Activated T-helper 17 cell treated with anti-CD3 and anti-CD28 coated beads, Interleukin-2, amount 50 U/mL, for 72 hours (primary cell): ENCODE results near the gene SLC1A7. TPM values are rescaled to one million over a fixed set of nuclear protein-coding genes. Genes with fewer than 3 reads are reported as not detected.

Source experiments
- ATAC-seq: fragments of 150-1000 bp; cut with Tn5 transposase; replicated peaks from 2 replicates; pipeline ENCODE4 v1.10.0; 2021; ENCODE audit warnings: mild to moderate bottlenecking, moderate library complexity
- H3K27ac Mint-ChIP-seq: one replicate; pipeline ENCODE4 v1.8.0; 2022; ENCODE audit warnings: mixed read lengths
- H3K27me3 Mint-ChIP-seq: one replicate; pipeline ENCODE4 v1.8.0; 2022; ENCODE audit warnings: mixed read lengths
- H3K36me3 Mint-ChIP-seq: one replicate; pipeline ENCODE4 v1.8.0; 2022; ENCODE audit warnings: low read depth, mild to moderate bottlenecking, mixed read lengths
- H3K4me1 Mint-ChIP-seq: one replicate; pipeline ENCODE4 v1.8.0; 2022; ENCODE audit warnings: mixed read lengths
- H3K4me3 Mint-ChIP-seq: one replicate; pipeline ENCODE4 v1.8.0; 2022; ENCODE audit warnings: mild to moderate bottlenecking, mixed read lengths
- H3K9me3 Mint-ChIP-seq: one replicate; pipeline ENCODE4 v1.8.0; 2022; ENCODE audit warnings: mixed read lengths
- total RNA-seq, 2 donors: library from RNA; stranded (reverse); gene quantifications; one replicate each; pipeline ENCODE4 v1.2.3, GENCODE V29; 2022

SLC1A7 gene
- total RNA-seq, 2 donors from 2014 or later: not detected

GRCh38 chr1:53172426-53173128 is 30.1 kb upstream of the SLC1A7 start:
- Mint-ChIP-seq H3K4me3 (no peak overlapping the region), H3K36me3 (no peaks in the 10 kb centered on the region), H3K4me1 (peaks cover 7% of the 10 kb centered on the region), H3K9me3 (no peaks in the 10 kb centered on the region), H3K27ac (no peak overlapping the region), H3K27me3 (peaks cover 28% of the 10 kb centered on the region)
- ATAC-seq: no peak

GRCh38 chr1:53166912-53167311 is 24.5 kb upstream of the SLC1A7 start:
- Mint-ChIP-seq H3K9me3 (no peaks in the 10 kb centered on the region), H3K4me1 (no peaks in the 10 kb centered on the region), H3K36me3 (no peaks in the 10 kb centered on the region), H3K27me3 (peaks cover 17% of the 10 kb centered on the region), H3K27ac (no peak overlapping the region), H3K4me3 (no peak overlapping the region)
- no peak for ATAC-seq

GRCh38 chr1:53166366-53166765 is 23.9 kb upstream of the SLC1A7 start:
- no peaks in the 10 kb centered on the region for H3K4me1 Mint-ChIP-seq
- ATAC-seq: no peak
- H3K9me3 Mint-ChIP-seq: no peaks in the 10 kb centered on the region
- no peak overlapping the region for H3K27ac Mint-ChIP-seq
- no peak overlapping the region for H3K4me3 Mint-ChIP-seq
- H3K27me3 Mint-ChIP-seq: peaks cover 17% of the 10 kb centered on the region
- no peaks in the 10 kb centered on the region for H3K36me3 Mint-ChIP-seq

DNA sequence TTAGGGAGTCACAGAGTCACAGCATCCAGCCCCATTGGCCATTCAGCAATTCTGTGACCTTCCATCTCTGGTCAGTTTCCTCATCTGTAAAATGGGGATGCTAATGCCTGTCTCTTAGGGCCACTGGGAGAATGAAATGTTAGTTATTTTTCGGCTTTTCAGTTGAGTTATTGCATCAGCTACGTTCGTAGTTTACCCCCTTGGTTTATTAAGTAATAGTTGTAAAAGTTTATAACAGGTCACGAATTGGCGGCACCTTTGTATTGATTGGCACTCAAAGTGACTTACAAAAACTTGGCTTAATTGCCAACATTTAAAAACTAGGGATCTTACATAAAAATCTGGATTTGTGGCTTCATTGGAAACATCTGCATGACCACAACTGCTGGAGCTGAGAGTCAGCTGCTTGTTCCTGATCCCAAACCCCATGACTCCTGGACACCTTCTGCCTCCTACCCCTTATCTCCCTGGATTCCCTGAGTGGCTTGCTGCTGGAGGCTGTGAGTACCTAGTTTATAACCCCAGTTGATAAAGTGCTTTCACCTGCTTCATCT is 23.0 kb upstream of the SLC1A7 start:
- no peak overlapping the region for H3K4me3 Mint-ChIP-seq
- H3K27ac Mint-ChIP-seq: no peak overlapping the region
- H3K27me3 Mint-ChIP-seq: peaks cover 17% of the 10 kb centered on the region
- ATAC-seq: no peak
- no peaks in the 10 kb centered on the region for H3K4me1 Mint-ChIP-seq
- H3K36me3 Mint-ChIP-seq: no peaks in the 10 kb centered on the region
- no peaks in the 10 kb centered on the region for H3K9me3 Mint-ChIP-seq

DNA sequence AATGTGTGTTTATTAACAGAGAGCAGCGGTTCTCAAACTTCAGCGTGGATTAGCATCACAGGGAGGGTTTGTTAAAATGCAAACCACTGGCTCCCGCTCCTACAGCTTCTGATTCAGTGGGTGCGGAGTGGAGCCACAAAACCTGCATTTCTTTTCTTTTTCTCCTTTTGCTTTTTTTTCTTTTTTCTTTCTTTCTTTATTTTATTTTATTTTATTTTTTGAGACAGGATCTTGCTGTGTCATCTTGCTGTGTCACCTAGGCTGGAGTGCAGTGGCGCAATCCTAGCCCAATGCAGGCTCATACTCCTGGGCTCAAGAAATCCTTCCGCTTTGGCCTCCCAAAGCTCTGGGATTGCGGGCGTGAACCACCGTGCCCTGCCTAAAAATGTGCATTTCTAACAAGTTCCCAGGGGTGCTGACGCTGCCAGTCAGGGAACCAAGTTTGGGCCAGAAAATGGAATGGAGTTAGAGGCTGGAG is 20.9 kb upstream of the SLC1A7 start:
- H3K9me3 Mint-ChIP-seq: no peaks in the 10 kb centered on the region
- H3K4me3 Mint-ChIP-seq: no peak overlapping the region
- H3K27ac Mint-ChIP-seq: no peak overlapping the region
- H3K27me3 Mint-ChIP-seq: peaks cover 15% of the 10 kb centered on the region
- H3K36me3 Mint-ChIP-seq: no peaks in the 10 kb centered on the region
- H3K4me1 Mint-ChIP-seq: no peaks in the 10 kb centered on the region
- ATAC-seq: no peak

DNA sequence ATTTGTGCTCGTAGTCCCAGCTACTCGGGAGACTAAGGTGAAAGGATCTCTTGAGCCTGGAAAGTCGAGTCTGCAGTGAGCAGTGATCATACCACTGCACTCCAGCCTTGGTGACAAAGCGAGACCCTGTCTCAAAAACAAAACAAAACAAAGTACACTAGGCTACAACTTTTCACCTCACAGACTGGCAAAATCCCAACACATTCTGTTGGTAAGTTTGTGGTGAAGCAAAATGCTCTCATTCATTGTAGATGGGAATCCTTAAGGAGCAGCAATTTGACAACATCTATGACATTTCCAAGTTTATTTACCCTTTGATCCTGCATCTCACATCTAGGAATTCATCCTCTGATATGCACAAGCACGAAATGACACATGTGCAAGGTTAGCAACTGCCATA is 20.2 kb upstream of the SLC1A7 start:
- no peak overlapping the region for H3K4me3 Mint-ChIP-seq
- no peak for ATAC-seq
- no peaks in the 10 kb centered on the region for H3K4me1 Mint-ChIP-seq
- no peaks in the 10 kb centered on the region for H3K36me3 Mint-ChIP-seq
- H3K9me3 Mint-ChIP-seq: no peaks in the 10 kb centered on the region
- peaks cover 18% of the 10 kb centered on the region for H3K27me3 Mint-ChIP-seq
- no peak overlapping the region for H3K27ac Mint-ChIP-seq

DNA sequence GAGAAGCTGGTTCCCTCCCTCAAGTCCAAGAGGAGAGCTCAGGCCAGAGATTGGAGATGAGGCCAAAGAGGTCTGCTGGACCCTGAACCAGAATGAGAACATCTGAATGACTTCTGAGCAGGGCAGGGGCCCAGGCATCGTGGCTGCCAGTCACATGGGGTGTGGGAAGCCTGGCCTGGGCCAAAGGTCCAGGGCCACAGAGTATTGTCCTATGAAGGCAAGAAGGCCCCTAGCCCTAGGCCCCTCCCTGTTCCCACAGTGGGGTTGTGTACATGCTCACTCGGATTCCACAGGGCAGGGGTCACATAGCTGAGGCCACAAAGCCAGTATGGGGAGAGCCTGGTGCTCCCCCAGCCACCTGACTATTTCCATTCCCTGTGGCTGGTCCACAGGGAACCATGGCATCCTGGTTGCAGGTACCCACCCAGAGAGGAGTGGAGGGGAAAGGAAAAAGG is 18.5 kb upstream of the SLC1A7 start:
- Mint-ChIP-seq H3K27me3 (peaks cover 18% of the 10 kb centered on the region), H3K4me1 (no peaks in the 10 kb centered on the region), H3K36me3 (no peaks in the 10 kb centered on the region), H3K9me3 (no peaks in the 10 kb centered on the region), H3K27ac (no peak overlapping the region), H3K4me3 (no peak overlapping the region)
- no peak for ATAC-seq

GRCh38 chr1:53158900-53159299 is 16.5 kb upstream of the SLC1A7 start:
- no peak for ATAC-seq
- Mint-ChIP-seq H3K27ac (no peak overlapping the region), H3K4me3 (no peak overlapping the region), H3K9me3 (no peaks in the 10 kb centered on the region), H3K4me1 (no peaks in the 10 kb centered on the region), H3K36me3 (no peaks in the 10 kb centered on the region), H3K27me3 (peaks cover 16% of the 10 kb centered on the region)

DNA sequence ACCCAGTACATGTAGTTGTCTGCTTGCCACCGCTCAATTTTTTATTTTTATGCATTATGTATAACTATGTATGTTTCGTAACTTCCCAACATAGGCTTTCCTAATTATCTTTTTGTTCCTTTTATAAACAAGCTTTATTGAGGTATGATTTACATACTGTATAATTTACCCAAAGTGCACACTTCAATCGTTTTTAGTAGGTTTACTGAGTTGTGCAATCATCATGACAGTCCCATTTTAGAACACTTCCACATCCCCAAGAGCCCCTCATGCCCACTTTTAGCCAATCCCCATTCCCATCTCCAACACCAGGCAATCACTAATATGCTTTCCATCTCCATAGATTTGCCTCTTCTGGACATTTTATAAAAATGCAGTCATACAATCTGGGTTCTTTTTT is 14.3 kb upstream of the SLC1A7 start:
- no peak overlapping the region for H3K4me3 Mint-ChIP-seq
- ATAC-seq: no peak
- no peaks in the 10 kb centered on the region for H3K9me3 Mint-ChIP-seq
- H3K27me3 Mint-ChIP-seq: peaks cover 10% of the 10 kb centered on the region
- no peak overlapping the region for H3K27ac Mint-ChIP-seq
- H3K4me1 Mint-ChIP-seq: no peaks in the 10 kb centered on the region
- H3K36me3 Mint-ChIP-seq: no peaks in the 10 kb centered on the region

DNA sequence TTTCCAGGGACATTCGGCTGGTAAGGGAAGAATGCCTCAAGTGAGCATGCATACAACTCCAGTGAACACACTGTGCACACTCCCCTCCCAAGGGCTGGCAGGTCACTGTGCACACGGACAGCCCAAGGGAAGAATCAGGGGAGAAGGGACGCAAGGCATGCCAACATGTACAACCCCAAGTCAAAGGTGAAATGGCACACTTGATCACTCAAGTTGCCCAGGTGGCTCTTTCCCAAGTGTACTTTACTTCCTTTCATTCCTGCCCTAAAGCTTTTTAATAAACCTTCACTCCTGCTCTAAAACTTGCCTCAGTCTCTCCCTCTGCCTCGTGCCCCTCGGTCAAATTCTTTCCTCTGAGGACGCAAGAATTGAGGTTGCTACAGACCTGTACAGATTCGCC is 13.5 kb upstream of the SLC1A7 start:
- Mint-ChIP-seq H3K4me1 (no peaks in the 10 kb centered on the region), H3K27ac (no peak overlapping the region), H3K27me3 (peaks cover 10% of the 10 kb centered on the region), H3K36me3 (no peaks in the 10 kb centered on the region), H3K9me3 (no peaks in the 10 kb centered on the region), H3K4me3 (no peak overlapping the region)
- no peak for ATAC-seq

- Mint-ChIP-seq H3K27me3 (peaks cover 10% of the 10 kb centered on the region), H3K36me3 (no peaks in the 10 kb centered on the region), H3K9me3 (no peaks in the 10 kb centered on the region), H3K4me3 (no peak overlapping the region), H3K27ac (no peak overlapping the region), H3K4me1 (no peaks in the 10 kb centered on the region)
- no peak for ATAC-seq
These were observed 13.1 kb upstream of the SLC1A7 start for GRCh38 chr1:53155534-53155933.

DNA sequence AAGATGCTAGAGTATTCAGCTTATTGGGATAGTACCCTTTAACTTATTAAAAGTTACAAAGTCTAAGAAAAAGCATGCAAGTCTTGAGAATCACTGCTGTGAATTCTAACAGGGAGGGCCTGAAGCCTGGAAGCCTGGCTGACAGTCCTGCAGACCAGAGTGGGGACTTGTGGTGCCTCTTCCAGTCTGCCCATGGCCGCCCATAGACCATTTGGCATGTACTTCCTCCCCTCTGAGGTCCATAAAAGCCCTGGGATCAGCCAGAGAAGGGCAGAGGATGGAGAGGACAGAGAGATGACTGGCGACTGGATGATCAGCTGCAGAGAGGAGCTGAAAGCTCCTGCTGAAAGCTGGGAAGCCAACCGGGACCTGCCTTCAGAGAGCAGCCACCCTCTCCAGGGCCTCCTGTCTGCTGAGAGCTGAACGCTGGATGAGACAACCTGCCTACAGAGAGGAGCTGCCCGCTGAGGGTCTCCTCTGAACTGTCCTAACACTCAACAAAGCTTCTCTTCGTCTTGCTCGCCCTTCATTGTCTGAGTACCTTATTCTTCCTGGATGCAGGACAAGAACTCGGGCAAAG is 12.5 kb upstream of the SLC1A7 start:
- H3K4me3 Mint-ChIP-seq: no peak overlapping the region
- no peaks in the 10 kb centered on the region for H3K9me3 Mint-ChIP-seq
- ATAC-seq: no peak
- no peaks in the 10 kb centered on the region for H3K36me3 Mint-ChIP-seq
- peaks cover 10% of the 10 kb centered on the region for H3K27me3 Mint-ChIP-seq
- H3K4me1 Mint-ChIP-seq: no peaks in the 10 kb centered on the region
- no peak overlapping the region for H3K27ac Mint-ChIP-seq

- no peak for ATAC-seq
- Mint-ChIP-seq H3K4me3 (no peak overlapping the region), H3K4me1 (no peaks in the 10 kb centered on the region), H3K27me3 (peaks cover 10% of the 10 kb centered on the region), H3K9me3 (no peaks in the 10 kb centered on the region), H3K27ac (no peak overlapping the region), H3K36me3 (no peaks in the 10 kb centered on the region)
These were observed 11.3 kb upstream of the SLC1A7 start for GRCh38 chr1:53153752-53154151.

GRCh38 chr1:53148123-53148522 is 5.7 kb upstream of the SLC1A7 start:
- H3K27ac Mint-ChIP-seq: no peak overlapping the region
- no peaks in the 10 kb centered on the region for H3K36me3 Mint-ChIP-seq

GRCh38 chr1:53147174-53147573 is 4.7 kb upstream of the SLC1A7 start:
- Mint-ChIP-seq H3K27ac (no peak overlapping the region), H3K4me1 (no peaks in the 10 kb centered on the region), H3K36me3 (no peaks in the 10 kb centered on the region), H3K4me3 (no peak overlapping the region), H3K27me3 (no peaks in the 10 kb centered on the region), H3K9me3 (no peaks in the 10 kb centered on the region)
- no peak for ATAC-seq

More at GRCh38 chr1:53148123-53148522, 5.7 kb upstream of the SLC1A7 start:
- no peak overlapping the region for H3K4me3 Mint-ChIP-seq
- no peaks in the 10 kb centered on the region for H3K9me3 Mint-ChIP-seq
- no peaks in the 10 kb centered on the region for H3K4me1 Mint-ChIP-seq
- no peak for ATAC-seq
- peaks cover 1% of the 10 kb centered on the region for H3K27me3 Mint-ChIP-seq
